Stimulated activated CD8-positive, alpha-beta memory T cell treated with anti-CD3 and anti-CD28 coated beads, Interleukin-4, amount 100 ng/mL, for 48 hours (primary cell): Measurements from ENCODE around the gene COL27A1.
"Not testable (repeated sequence)": the region's sequence is repeated elsewhere in the genome, so short reads cannot be mapped to it uniquely, and the experiment has no call there.

ENCODE experiments used
- DNase-seq: peaks from one replicate; pipeline ENCODE4 v3.0.0-alpha.2; 2020

Gene COL27A1

DNA sequence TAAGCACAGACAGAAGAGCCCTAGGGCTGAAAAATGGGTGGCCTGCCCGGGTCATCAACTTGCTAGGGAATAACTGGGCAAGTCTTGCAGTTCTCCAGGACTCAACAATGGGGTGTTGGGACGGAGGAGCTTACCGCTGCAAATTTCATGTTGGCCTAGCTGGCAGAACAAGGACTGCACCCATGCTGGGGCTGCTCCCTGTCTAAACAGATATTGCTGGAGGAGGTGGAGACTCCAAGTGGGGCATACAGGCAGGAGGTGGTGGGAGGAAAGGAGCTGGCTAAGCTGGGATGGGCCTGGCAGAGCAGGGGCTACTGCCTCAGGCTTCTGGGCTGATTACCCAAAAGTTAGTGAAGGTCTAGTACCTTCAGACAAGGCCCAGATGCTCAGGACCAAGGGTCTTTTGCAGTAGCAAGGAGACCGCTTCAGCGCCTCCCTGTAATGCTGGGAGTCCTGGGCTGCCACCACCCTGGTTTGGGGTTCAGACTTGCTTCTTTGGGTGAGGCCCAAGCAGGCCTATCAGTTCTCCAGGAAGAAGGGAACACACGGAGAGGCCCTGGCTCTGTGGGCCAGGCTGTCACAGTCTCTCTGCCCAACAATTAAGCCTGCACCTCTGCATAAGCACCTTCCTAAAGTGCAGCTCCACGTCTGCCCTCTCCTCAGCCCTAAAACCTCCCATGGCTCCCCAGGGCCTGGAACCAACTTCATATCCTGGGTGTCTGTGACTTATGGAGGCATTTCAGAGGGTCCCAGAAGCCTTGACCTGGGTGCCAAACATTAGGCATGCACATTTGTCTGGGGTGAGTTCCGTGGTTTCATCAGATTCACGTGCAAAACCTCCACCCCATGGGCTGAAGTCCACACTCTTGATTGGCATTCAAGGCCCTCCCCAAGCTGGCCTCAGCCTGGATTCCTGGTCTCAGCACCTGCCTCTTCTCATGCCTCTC, 32.0 kb upstream of the COL27A1 start:
- DNase-seq, result no peak

GRCh38 chr9:114124138-114124537, 31.2 kb upstream of the COL27A1 start:
- no peak for DNase-seq

GRCh38 chr9:114124666-114125475, 30.5 kb upstream of the COL27A1 start:
- no peak for DNase-seq

DNA sequence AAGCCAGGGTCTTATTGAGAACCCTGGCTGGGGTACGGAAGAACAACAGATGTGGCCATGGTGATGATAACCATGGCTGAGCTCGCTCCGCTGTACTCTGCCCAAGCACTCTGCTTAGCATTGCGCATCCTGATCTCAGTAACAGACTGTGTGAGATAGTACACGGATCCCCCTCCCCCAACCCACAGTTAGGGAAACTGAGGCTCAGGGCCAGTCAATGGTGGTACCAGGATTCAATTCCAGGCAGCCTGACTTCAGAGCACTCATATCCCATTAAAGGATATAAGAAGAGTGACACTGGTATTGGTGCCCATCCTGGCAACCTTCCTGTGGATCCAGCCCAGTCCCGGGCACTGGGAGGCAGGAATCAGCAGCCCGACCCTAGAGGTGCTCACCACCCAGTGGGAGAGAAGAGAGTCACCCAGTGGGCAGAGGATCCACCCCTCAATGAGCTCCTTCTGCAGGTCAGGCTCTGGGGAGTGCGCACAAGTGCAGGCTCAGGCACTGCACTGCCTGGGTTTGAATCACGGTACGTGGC, 29.8 kb upstream of the COL27A1 start:
- no peak for DNase-seq

- no peak for DNase-seq
These were observed 28.9 kb upstream of the COL27A1 start for GRCh38 chr9:114126247-114127060.

DNA sequence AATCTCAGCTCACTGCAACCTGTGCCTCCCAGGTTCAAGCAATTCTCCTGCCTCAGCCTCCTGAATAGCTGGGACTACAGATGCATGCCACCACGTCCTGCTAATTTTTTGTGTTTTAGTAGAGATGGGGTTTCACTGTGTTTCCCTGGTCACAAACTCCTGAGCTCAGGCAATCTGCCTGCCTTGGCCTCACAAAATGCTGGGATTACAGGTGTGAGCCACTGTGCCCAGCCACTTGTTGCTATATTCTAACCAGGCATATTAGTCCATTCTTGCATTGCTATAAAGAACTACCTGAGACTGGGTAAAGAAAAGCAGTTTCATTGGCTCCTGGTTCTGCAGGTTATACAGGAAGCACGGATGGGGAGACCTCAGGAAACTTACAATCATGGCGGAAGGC, 26.6 kb upstream of the COL27A1 start:
- not testable (repeated sequence) for DNase-seq

DNA sequence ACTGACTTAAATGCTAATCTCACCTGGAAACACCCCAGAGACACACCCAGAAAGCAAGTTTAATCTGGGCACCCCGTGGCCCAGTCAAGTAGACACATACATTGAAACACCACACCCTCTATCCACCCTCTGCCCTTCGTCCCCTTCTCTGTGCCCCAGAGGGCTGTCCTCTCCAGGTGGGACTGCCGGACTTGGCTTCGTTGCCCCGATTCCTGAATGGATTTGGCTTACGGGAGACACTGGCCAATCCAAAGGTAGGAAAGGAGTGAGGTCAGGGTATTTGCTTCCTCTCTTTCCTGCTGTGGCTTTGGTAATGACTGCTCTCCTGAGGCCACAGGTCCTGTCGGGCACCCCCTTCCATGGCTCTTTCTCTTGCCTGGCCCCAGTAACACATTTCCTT, 25.2 kb upstream of the COL27A1 start:
- DNase-seq, result no peak

DNA sequence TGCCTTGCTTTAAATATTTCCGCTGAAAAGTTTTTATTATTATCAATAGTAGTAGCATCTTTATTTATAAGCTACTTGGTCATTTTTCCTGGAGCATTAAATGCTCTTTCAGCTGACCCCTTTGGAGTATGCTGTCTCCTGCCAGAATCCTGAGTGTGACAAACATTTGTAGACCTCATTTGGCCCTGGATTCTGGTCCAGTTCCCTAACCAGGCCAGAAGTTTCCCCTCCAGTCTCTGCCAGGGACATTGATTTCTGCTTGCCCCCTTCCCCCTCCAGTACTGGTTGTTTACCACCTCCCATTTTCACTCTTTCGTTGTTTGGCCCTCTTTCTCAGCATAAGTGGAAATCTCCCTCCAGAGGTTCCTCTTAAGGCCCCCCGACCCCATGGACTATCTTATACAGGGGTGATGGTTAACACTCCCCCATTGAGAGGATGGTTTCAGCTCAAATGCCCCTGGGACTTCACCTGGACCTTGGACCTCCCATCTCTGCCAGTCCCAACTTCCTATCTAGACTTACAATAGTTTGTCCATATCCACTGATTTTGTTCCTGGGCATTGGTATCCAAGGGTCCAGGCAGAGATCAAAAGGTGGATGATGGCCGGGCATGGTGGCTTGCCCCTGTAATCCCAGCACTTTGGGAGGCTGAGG, 24.6 kb upstream of the COL27A1 start:
- no peak for DNase-seq

- no peak for DNase-seq
These were observed 23.4 kb upstream of the COL27A1 start for GRCh38 chr9:114131808-114132549.

DNA sequence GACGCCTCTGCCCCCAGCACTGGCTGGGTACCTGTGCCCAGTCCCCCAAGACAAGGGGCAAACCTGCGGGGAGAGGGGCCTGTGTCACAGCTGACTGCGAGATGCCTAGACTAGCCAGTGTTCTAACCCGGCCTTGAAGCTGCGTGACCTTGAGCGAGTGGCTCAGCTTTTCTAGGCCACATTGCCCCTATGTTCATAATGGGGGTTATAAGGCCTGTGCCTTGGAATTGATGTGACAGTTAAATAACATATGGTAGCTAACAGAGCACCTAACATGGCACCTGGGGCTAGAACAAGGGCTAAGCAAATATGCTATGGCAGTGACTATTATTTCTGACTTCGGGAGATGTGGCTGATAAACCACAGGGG, 22.8 kb upstream of the COL27A1 start:
- no peak for DNase-seq

DNA sequence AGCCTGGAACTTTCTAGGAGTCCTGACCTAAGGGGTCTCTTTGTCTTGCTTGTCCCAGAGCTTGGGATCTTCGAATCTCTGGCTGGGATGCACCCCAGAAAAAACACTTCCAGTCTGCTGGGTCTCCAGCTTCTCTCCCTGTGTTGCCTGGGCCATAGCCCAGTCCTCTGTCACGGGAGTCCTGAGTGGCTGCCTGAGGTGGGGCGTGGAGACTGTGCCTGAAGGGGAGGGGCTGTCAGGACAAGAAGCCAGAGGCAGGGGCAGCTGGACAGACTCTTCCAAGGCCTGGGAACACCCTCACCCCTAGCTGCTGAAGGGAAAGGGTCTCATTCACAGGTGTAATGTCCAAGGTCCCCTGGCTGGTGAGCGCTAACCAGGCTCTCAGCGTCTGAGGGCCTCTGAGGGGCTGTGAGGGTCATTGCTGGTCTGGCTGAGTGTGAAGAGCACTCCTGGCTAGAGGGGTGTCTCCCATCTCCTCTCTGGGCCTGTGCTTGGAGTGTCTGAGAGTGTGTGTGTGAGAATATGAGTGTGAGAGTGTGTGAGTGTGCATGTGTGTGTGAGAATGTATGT, 20.4 kb upstream of the COL27A1 start:
- DNase-seq, result no peak

- no peak for DNase-seq
These were observed 17.5 kb upstream of the COL27A1 start for GRCh38 chr9:114137831-114138230.

DNA sequence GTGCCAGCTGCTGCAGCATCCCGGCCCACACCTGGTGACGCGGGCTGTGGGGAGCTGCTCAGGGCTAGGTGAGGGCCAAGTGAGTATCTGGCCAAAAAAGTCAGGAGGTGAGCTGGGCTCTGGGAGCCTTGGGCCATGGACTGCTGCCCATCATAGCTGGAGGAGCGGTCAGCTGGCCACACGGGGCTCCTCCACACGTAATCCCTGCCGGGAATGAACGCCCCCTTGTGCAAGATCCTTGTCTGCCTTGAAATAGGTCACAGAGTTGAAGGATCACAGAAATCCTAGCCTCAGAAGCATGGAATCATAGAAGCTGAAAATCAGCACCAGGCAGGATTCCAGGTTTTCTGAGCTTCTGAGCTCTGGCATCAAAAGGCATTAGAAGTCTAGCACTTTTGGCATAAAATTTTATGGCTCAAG, 16.8 kb upstream of the COL27A1 start:
- DNase-seq, result no peak

- DNase-seq, result no peak
These were observed 16.3 kb upstream of the COL27A1 start for GRCh38 chr9:114139071-114139470.

- no peak for DNase-seq
These were observed 14.9 kb upstream of the COL27A1 start for GRCh38 chr9:114140401-114140800.

DNA sequence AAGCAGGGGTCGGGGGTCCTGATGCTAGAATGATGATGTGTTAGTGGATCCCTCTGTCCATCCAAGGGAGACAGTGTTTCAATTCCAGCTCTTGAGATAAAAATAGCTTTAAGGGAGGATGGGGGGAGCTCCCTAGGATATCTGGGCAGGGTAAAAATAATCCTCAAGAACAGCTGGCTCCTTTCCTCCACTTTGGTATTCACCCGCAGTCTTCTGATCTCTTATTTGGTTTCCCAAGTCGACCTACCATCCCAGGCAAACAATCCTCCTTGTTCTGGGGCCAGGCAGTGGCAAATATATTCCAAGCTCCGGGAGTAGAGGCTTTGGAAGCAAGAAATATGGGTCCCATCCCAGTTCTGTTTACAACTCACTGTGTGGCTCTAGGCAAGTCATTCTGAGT, 14.5 kb upstream of the COL27A1 start:
- DNase-seq, result no peak

- no peak for DNase-seq
These were observed 13.6 kb upstream of the COL27A1 start for GRCh38 chr9:114141553-114142402.

- DNase-seq, result no peak
These were observed 12.1 kb upstream of the COL27A1 start for GRCh38 chr9:114143234-114143633.

- DNase-seq, result no peak
These were observed 8.6 kb upstream of the COL27A1 start for GRCh38 chr9:114146735-114147134.

- DNase-seq, result no peak
These were observed 6.2 kb upstream of the COL27A1 start for GRCh38 chr9:114149181-114149580.
